HEK293 (cell line): ENCODE results near the gene ARHGEF2.
A peak's percentile ranks its signal among the peaks of the same experiment; 100 is the strongest.

Experiments used
- KLF1 ChIP-seq: fragments of 450-650 bp; formaldehyde crosslinking; IDR thresholded peaks from 2 replicates; pipeline ENCODE4 v1.5.1; 2016; ENCODE audit warnings: missing biosample characterization, missing genetic modification characterization
- SALL2 ChIP-seq: fragments of 450-650 bp; formaldehyde crosslinking; IDR thresholded peaks from 2 replicates; pipeline ENCODE4 v1.5.0; 2017; ENCODE audit warnings: missing biosample characterization, mild to moderate bottlenecking, missing genetic modification characterization, borderline replicate concordance
- TCF7L2 ChIP-seq: IDR thresholded peaks from 2 replicates; pipeline ENCODE4 v1.6.1; 2011; ENCODE audit warnings: low read depth, mild to moderate bottlenecking, inconsistent platforms, low read length, moderate library complexity, borderline replicate concordance
- YY1 ChIP-seq: fragments of 450-650 bp; formaldehyde crosslinking; IDR thresholded peaks from 2 replicates; pipeline ENCODE4 v1.5.1; 2018; ENCODE audit warnings: missing biosample characterization, missing genetic modification characterization
- ZNF223 ChIP-seq: fragments of 450-650 bp; formaldehyde crosslinking; IDR thresholded peaks from 2 replicates; pipeline ENCODE4 v1.5.1; 2016; ENCODE audit warnings: missing biosample characterization, missing genetic modification characterization
- ZNF324 ChIP-seq: fragments of 450-650 bp; formaldehyde crosslinking; IDR thresholded peaks from 2 replicates; pipeline ENCODE4 v1.5.1; 2016; ENCODE audit warnings: missing biosample characterization, missing genetic modification characterization
- ZNF792 ChIP-seq: fragments of 450-650 bp; formaldehyde crosslinking; IDR thresholded peaks from 2 replicates; pipeline ENCODE4 v1.5.1; 2016; ENCODE audit warnings: missing biosample characterization, missing genetic modification characterization
- TF ChIP-seq, protein P1 (sequence below): fragments of 450-650 bp; formaldehyde crosslinking; IDR thresholded peaks from 2 replicates; pipeline ENCODE4 v1.5.0; 2017; ENCODE audit warnings: missing biosample characterization, missing genetic modification characterization, borderline replicate concordance
- TF ChIP-seq, protein P2 (sequence below): fragments of 450-650 bp; formaldehyde crosslinking; IDR thresholded peaks from 2 replicates; pipeline ENCODE4 v1.5.1; 2016; ENCODE audit warnings: missing biosample characterization, missing genetic modification characterization
- TF ChIP-seq, protein P3 (sequence below): fragments of 450-650 bp; formaldehyde crosslinking; IDR thresholded peaks from 2 replicates; pipeline ENCODE4 v1.5.1; 2016; ENCODE audit warnings: missing biosample characterization, missing genetic modification characterization
- TF ChIP-seq, protein P4 (sequence below): fragments of 450-650 bp; formaldehyde crosslinking; IDR thresholded peaks from 2 replicates; pipeline ENCODE4 v1.5.1; 2016; ENCODE audit warnings: missing biosample characterization, missing genetic modification characterization

DNA sequence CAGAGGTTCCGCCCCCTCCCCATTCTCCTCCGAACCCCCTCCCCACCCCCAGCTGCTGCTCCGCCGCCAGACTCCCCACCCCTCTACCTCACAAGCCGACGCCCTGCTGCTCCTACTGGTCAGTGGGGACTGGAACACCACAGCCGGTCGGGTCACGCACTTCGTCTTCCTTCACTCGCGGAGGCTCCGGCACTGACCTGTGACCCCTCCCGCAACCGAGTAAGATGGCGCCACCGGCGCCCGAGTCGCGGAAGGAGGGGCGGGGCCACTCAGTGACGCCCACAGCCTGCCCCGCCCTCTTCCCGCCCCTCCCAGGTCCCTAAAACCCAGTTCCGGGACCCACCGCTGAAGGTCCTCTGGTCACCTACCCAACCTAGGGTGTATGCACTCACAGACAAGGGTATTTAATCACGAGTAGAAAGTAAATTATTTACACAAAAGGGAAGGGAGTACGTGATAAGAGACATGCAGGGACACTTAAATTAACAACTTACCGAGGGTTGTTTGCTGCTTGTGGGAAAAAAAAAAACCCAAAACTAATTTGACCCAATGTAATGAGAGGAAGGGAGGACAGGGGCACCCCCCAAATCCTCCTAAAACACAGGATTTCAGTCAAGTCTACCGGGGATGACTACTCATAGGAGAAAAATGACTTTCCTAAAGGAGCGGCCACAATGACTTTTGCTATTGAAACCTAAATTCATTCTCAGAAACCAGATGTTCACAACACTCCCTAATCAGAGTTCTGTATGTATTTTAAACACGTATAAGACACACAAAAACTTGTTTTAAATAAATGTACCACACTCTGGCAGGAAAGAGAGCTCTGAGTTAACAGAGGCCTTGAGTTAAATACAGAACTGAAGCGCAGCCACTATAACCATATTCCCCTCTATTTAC lies 66.9 kb downstream of the ARHGEF2 start, which contains the start of gene RIT1:
- no peak for TF ChIP-seq TCF7L2
- TF ChIP-seq, protein P1, sequence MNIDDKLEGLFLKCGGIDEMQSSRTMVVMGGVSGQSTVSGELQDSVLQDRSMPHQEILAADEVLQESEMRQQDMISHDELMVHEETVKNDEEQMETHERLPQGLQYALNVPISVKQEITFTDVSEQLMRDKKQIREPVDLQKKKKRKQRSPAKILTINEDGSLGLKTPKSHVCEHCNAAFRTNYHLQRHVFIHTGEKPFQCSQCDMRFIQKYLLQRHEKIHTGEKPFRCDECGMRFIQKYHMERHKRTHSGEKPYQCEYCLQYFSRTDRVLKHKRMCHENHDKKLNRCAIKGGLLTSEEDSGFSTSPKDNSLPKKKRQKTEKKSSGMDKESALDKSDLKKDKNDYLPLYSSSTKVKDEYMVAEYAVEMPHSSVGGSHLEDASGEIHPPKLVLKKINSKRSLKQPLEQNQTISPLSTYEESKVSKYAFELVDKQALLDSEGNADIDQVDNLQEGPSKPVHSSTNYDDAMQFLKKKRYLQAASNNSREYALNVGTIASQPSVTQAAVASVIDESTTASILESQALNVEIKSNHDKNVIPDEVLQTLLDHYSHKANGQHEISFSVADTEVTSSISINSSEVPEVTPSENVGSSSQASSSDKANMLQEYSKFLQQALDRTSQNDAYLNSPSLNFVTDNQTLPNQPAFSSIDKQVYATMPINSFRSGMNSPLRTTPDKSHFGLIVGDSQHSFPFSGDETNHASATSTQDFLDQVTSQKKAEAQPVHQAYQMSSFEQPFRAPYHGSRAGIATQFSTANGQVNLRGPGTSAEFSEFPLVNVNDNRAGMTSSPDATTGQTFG: no peak
- no peak for TF ChIP-seq SALL2 (tag by site-specific recombination)
- peak; percentile 65; the same call in 1 of the 2 replicates for TF ChIP-seq YY1 (tag by site-specific recombination)
- TF ChIP-seq, protein P2, sequence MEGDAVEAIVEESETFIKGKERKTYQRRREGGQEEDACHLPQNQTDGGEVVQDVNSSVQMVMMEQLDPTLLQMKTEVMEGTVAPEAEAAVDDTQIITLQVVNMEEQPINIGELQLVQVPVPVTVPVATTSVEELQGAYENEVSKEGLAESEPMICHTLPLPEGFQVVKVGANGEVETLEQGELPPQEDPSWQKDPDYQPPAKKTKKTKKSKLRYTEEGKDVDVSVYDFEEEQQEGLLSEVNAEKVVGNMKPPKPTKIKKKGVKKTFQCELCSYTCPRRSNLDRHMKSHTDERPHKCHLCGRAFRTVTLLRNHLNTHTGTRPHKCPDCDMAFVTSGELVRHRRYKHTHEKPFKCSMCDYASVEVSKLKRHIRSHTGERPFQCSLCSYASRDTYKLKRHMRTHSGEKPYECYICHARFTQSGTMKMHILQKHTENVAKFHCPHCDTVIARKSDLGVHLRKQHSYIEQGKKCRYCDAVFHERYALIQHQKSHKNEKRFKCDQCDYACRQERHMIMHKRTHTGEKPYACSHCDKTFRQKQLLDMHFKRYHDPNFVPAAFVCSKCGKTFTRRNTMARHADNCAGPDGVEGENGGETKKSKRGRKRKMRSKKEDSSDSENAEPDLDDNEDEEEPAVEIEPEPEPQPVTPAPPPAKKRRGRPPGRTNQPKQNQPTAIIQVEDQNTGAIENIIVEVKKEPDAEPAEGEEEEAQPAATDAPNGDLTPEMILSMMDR: no peak
- TF ChIP-seq ZNF223 (tag by site-specific recombination): no peak
- no peak for TF ChIP-seq ZNF792 (tag by site-specific recombination)
- TF ChIP-seq, protein P3, sequence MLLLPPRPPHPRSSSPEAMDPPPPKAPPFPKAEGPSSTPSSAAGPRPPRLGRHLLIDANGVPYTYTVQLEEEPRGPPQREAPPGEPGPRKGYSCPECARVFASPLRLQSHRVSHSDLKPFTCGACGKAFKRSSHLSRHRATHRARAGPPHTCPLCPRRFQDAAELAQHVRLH (tag by site-specific recombination): no peak
- TF ChIP-seq, protein P4, sequence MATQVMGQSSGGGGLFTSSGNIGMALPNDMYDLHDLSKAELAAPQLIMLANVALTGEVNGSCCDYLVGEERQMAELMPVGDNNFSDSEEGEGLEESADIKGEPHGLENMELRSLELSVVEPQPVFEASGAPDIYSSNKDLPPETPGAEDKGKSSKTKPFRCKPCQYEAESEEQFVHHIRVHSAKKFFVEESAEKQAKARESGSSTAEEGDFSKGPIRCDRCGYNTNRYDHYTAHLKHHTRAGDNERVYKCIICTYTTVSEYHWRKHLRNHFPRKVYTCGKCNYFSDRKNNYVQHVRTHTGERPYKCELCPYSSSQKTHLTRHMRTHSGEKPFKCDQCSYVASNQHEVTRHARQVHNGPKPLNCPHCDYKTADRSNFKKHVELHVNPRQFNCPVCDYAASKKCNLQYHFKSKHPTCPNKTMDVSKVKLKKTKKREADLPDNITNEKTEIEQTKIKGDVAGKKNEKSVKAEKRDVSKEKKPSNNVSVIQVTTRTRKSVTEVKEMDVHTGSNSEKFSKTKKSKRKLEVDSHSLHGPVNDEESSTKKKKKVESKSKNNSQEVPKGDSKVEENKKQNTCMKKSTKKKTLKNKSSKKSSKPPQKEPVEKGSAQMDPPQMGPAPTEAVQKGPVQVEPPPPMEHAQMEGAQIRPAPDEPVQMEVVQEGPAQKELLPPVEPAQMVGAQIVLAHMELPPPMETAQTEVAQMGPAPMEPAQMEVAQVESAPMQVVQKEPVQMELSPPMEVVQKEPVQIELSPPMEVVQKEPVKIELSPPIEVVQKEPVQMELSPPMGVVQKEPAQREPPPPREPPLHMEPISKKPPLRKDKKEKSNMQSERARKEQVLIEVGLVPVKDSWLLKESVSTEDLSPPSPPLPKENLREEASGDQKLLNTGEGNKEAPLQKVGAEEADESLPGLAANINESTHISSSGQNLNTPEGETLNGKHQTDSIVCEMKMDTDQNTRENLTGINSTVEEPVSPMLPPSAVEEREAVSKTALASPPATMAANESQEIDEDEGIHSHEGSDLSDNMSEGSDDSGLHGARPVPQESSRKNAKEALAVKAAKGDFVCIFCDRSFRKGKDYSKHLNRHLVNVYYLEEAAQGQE: no peak
- peak; percentile 85 for TF ChIP-seq KLF1 (tag by site-specific recombination)
- no peak for TF ChIP-seq ZNF324
